HCT116 (cell line): Measurements from ENCODE around the gene DENND4C. TPM values are rescaled to one million over a fixed set of nuclear protein-coding genes. Genes with fewer than 3 reads are reported as not detected.

Experiments used
- ATAC-seq: fragments of 200-7000 bp; cut with Tn5 transposase; 2 replicates; pipeline ENCODE4 v1.9.1; 2020; ENCODE audit warnings: mild to moderate bottlenecking, moderate library complexity
- BruUV-seq: library from RNA; stranded (reverse); fragments of 400-500 nt; replicated peaks from 2 replicates; lab custom pipeline; 2021; lab: Mats Ljungman, UMichigan
- CTCF ChIA-PET: fragments of 300-600 bp; sonication (Branson Sonifier 250); formaldehyde crosslinking; loops from one replicate; lab custom pipeline; 2021; ENCODE audit warnings: antibody characterized with exemption; lab: Charles Lee
- POLR2A ChIA-PET: fragments of 300-600, 350-600 bp; sonication (Branson Sonifier 250); formaldehyde crosslinking; loops from one replicate; lab custom pipeline; 2021; ENCODE audit warnings: antibody characterized with exemption; lab: Charles Lee
- RAD21 ChIA-PET, 2 experiments: fragments of 300-600 bp; sonication (Branson Sonifier 250); formaldehyde crosslinking; loops; one replicate each; lab custom pipeline; 2023; ENCODE audit warnings: low total read pairs in 2 of 2; ENCODE audit not compliant: uncharacterized antibody in 2 of 2, unreplicated experiment in 2 of 2, low non-redundant PET in 1 of 2; lab: Charles Lee
- DNase-seq: peaks from one replicate; pipeline ENCODE4 v3.0.0-alpha.2; 2010; ENCODE audit warnings: low read depth, low spot score
- H2AFZ ChIP-seq: fragments of 200-600 bp; shearing (Covaris generic), sonication (generic); 2 replicates; pipeline ENCODE4 v1.6.1; 2017; ENCODE audit warnings: low read depth, mixed run types, mixed read lengths, antibody characterized with exemption, low read length; ENCODE audit not compliant: poor library complexity, severe bottlenecking
- H3K27ac ChIP-seq: 2 replicates; pipeline ENCODE4 v1.5.1; 2012; ENCODE audit warnings: low read depth, low read length
- H3K27me3 ChIP-seq: fragments of 200-600 bp; sonication (generic); 2 replicates; pipeline ENCODE4 v1.6.1; 2016; ENCODE audit warnings: mixed run types, low read length, mixed read lengths; ENCODE audit not compliant: insufficient read depth
- H3K36me3 ChIP-seq, 2 experiments: fragments of 200-500 bp in 1 of 2; fragments of 200-600 bp in 1 of 2; sonication (Bioruptor generic) in 1 of 2; sonication (generic) in 1 of 2; 2 replicates each; pipeline versions ENCODE4 v1.5.1 to v1.6.1; 2014 to 2016; ENCODE audit warnings: low read length in 2 of 2, inconsistent platforms in 1 of 2, mixed read lengths in 1 of 2, mixed run types in 1 of 2; ENCODE audit not compliant: insufficient read depth in 2 of 2, control insufficient read depth in 1 of 2
- H3K4me1 ChIP-seq, 2 experiments: fragments of 200-600 bp in 1 of 2; sonication (generic) in 1 of 2; 2 replicates each; pipeline versions ENCODE4 v1.5.1 to v1.6.1; 2012 to 2017; ENCODE audit warnings: low read length in 2 of 2, inconsistent platforms in 1 of 2, mild to moderate bottlenecking in 1 of 2, mixed read lengths in 1 of 2, mixed run types in 1 of 2, moderate library complexity in 1 of 2; ENCODE audit not compliant: insufficient read depth in 2 of 2, control insufficient read depth in 1 of 2
- H3K4me2 ChIP-seq: fragments of 200-600 bp; sonication (generic); 2 replicates; pipeline ENCODE4 v1.6.1; 2017; ENCODE audit warnings: mixed run types, low read length, mixed read lengths
- H3K4me3 ChIP-seq, 2 experiments: fragments of 200-600 bp in 1 of 2; sonication (generic) in 1 of 2; replicated peaks in 1 of 2; 2 replicates each; pipeline ENCODE4 v1.5.1; 2011 to 2016; ENCODE audit warnings: low read length in 2 of 2, control low read depth in 1 of 2, low read depth in 1 of 2, mild to moderate bottlenecking in 1 of 2, mixed read lengths in 1 of 2, mixed run types in 1 of 2
- H3K79me2 ChIP-seq: fragments of 200-600 bp; sonication (generic); 2 replicates; pipeline ENCODE4 v1.6.1; 2017; ENCODE audit warnings: mild to moderate bottlenecking, mixed run types, low read length, moderate library complexity, mixed read lengths; ENCODE audit not compliant: insufficient read depth
- H3K9ac ChIP-seq: fragments of 200-600 bp; sonication (generic); 2 replicates; pipeline ENCODE4 v1.6.1; 2016; ENCODE audit warnings: low read length, mixed read lengths
- H3K9me2 ChIP-seq: fragments of 200-600 bp; sonication (generic), shearing (Covaris generic); 2 replicates; pipeline ENCODE4 v1.6.1; 2017; ENCODE audit warnings: mixed run types, mild to moderate bottlenecking, moderate library complexity; ENCODE audit not compliant: insufficient read depth
- H3K9me3 ChIP-seq, 2 experiments: fragments of 200-500 bp in 1 of 2; fragments of 200-600 bp in 1 of 2; sonication (Bioruptor generic) in 1 of 2; sonication (generic) in 1 of 2; 2 replicates each; pipeline ENCODE4 v1.6.1; 2014 to 2017; ENCODE audit warnings: low read length in 2 of 2, mixed read lengths in 2 of 2, inconsistent platforms in 1 of 2, low read depth in 1 of 2, mild to moderate bottlenecking in 1 of 2, mixed run types in 1 of 2, moderate library complexity in 1 of 2; ENCODE audit not compliant: control insufficient read depth in 1 of 2, insufficient read depth in 1 of 2
- H4K20me1 ChIP-seq: fragments of 200-600 bp; sonication (generic), shearing (Covaris generic); 2 replicates; pipeline ENCODE4 v1.6.1; 2017; ENCODE audit warnings: mixed run types, mild to moderate bottlenecking, moderate library complexity; ENCODE audit not compliant: insufficient read depth
- ATF3 ChIP-seq: IDR thresholded peaks from 2 replicates; pipeline ENCODE4 v1.6.1; 2012
- CBX3 ChIP-seq: IDR thresholded peaks from 2 replicates; pipeline ENCODE4 v1.6.1; 2012; ENCODE audit warnings: low read depth
- CEBPB ChIP-seq: IDR thresholded peaks from 2 replicates; pipeline ENCODE4 v1.6.1; 2012; ENCODE audit warnings: low read depth
- ELF1 ChIP-seq: IDR thresholded peaks from 2 replicates; pipeline ENCODE4 v1.6.1; 2012; ENCODE audit warnings: low read depth, borderline replicate concordance
- EZH2 ChIP-seq: fragments of 200-600 bp; sonication (generic); IDR thresholded peaks from 2 replicates; pipeline ENCODE4 v1.6.1; 2017; ENCODE audit warnings: antibody characterized with exemption, mixed run types
- EZH2phosphoT487 ChIP-seq: fragments of 200-600 bp; IDR thresholded peaks from 2 replicates; pipeline ENCODE4 v1.6.1; 2018; ENCODE audit warnings: antibody characterized with exemption, borderline replicate concordance
- FOSL1 ChIP-seq: IDR thresholded peaks from 2 replicates; pipeline ENCODE4 v1.6.1; 2012; ENCODE audit warnings: low read depth
- JUND ChIP-seq: IDR thresholded peaks from 2 replicates; pipeline ENCODE4 v1.6.1; 2012
- POLR2AphosphoS5 ChIP-seq: IDR thresholded peaks from 2 replicates; pipeline ENCODE4 v1.6.1; 2011; ENCODE audit warnings: mild to moderate bottlenecking, low read depth, low read length, moderate library complexity
- RAD21 ChIP-seq: IDR thresholded peaks from 2 replicates; pipeline ENCODE4 v1.6.1; 2012; ENCODE audit warnings: low read depth, mild to moderate bottlenecking
- SIN3A ChIP-seq: IDR thresholded peaks from 2 replicates; pipeline ENCODE4 v1.6.1; 2012; ENCODE audit warnings: low read depth
- SP1 ChIP-seq: IDR thresholded peaks from 2 replicates; pipeline ENCODE4 v1.6.1; 2012; ENCODE audit warnings: low read depth
- SRF ChIP-seq: IDR thresholded peaks from 2 replicates; pipeline ENCODE4 v1.6.1; 2012; ENCODE audit warnings: low read depth
- TCF7L2 ChIP-seq: IDR thresholded peaks from 2 replicates; pipeline ENCODE4 v1.7.0; 2011; ENCODE audit warnings: borderline replicate concordance, inconsistent platforms; ENCODE audit not compliant: insufficient read depth, insufficient read length; ENCODE audit errors: extremely low read depth
- YY1 ChIP-seq: IDR thresholded peaks from 2 replicates; pipeline ENCODE4 v1.6.1; 2011; ENCODE audit warnings: low read length, low read depth, moderate library complexity, mild to moderate bottlenecking; ENCODE audit not compliant: insufficient replicate concordance; ENCODE audit errors: extremely low read depth
- intact Hi-C: fragments of 100-400 bp; cut with micrococcal nuclease; formaldehyde crosslinking; loops from 2 replicates; pipeline ENCODE4 v1.10.0; 2022
- total RNA-seq: library from RNA; stranded (reverse); gene quantifications from one replicate; pipeline ENCODE4 v1.2.1, GENCODE V29; 2021; ENCODE audit not compliant: unreplicated experiment
- TF ChIP-seq, protein P1 (sequence below): IDR thresholded peaks from 2 replicates; pipeline ENCODE4 v1.6.1; 2012; ENCODE audit warnings: low read depth
- TF ChIP-seq, protein P2 (sequence below), 3 experiments: fragments of 200-600 bp in 1 of 3; sonication (generic) in 1 of 3; IDR thresholded peaks in 2 of 3; conservative IDR thresholded peaks in 1 of 3; 2 replicates each; pipeline ENCODE4 v1.5.1; 2012 to 2017; ENCODE audit warnings: low read depth in 2 of 3, low read length in 2 of 3, antibody characterized with exemption in 1 of 3, borderline replicate concordance in 1 of 3, control low read depth in 1 of 3, mild to moderate bottlenecking in 1 of 3, mixed read lengths in 1 of 3, mixed run types in 1 of 3, moderate library complexity in 1 of 3; ENCODE audit not compliant: insufficient read depth in 1 of 3

DENND4C gene
- total RNA-seq, 1 experiment from 2014 or later, result 20.9 TPM

DNA sequence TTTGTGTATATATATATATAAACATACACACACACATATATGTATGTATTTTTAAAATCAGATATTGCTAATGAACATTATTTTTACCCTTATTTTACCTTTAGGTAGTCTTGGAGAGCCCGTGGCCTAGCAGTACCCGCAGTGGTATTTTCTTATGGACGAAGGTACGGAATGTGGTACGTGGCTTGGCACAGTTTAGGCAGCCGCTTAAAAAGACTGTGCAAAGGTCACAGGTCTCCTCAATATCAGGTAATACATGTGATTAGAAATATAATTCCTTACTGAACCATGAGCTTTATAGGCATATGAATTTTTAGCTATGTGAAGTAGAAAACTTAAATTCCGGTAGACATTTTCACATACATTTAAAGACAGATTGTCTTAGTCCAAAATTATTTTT is 105.7 kb downstream of the DENND4C start:
- H3K9me3 ChIP-seq, result no peaks in the 10 kb centered on the region
- H3K9ac ChIP-seq, result no peak overlapping the region
- no peaks in the 10 kb centered on the region for H3K9me2 ChIP-seq
- peaks cover 6 to 7% of the 10 kb centered on the region in 2 experiments; a peak in 2 of 4 replicates for H3K36me3 ChIP-seq
- ATAC-seq, result no peak
- H4K20me1 ChIP-seq, result no peaks in the 10 kb centered on the region
- POLR2A ChIA-PET, result no interaction called here
- no peak overlapping the region for H2AFZ ChIP-seq
- no peaks in the 10 kb centered on the region for H3K79me2 ChIP-seq
- no peak for DNase-seq
- no peak overlapping the region for H3K4me2 ChIP-seq
- TF ChIP-seq FOSL1, result no peak
- TF ChIP-seq SP1, result no peak
- no peak for TF ChIP-seq RAD21
- no peak for TF ChIP-seq JUND
- no peak overlapping the region for H3K4me3 ChIP-seq
- H3K4me1 ChIP-seq, result no peaks in the 10 kb centered on the region
- BruUV-seq, result no TSS peak
- RAD21 ChIA-PET, result no interaction called here
- H3K27ac ChIP-seq, result no peak overlapping the region
- no peaks in the 10 kb centered on the region for H3K27me3 ChIP-seq
- intact Hi-C loops, result no loop called here
- CTCF ChIA-PET, result no interaction called here

DNA sequence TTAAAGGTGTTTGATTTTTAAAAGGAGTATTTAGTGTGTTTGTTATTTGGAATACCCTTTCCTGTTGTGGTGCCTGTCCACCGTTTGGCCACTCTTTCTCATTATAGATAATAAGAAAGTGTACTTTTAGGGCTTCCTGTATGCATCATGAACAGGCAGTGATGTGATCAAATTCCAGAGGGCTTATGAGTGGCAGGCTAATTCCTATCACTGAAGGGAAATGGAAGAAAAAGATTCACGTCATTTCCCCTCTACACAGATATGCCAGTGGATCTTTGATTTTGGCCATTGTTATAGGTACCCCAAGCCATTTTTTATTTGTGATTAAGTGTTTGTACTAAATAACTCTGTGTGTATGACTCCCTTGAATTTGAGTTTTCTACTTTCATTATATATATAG is 112.5 kb downstream of the DENND4C start:
- CTCF ChIA-PET, result no interaction called here
- H3K27ac ChIP-seq, result no peak overlapping the region
- H3K27me3 ChIP-seq, result no peaks in the 10 kb centered on the region
- no peak overlapping the region for H3K4me3 ChIP-seq
- no peak for DNase-seq
- intact Hi-C loops, result no loop called here
- H3K79me2 ChIP-seq, result no peaks in the 10 kb centered on the region
- H3K36me3 ChIP-seq, result peaks cover 6 to 12% of the 10 kb centered on the region in 2 experiments; a peak in 3 of 4 replicates
- POLR2A ChIA-PET, result no interaction called here
- H3K9ac ChIP-seq, result no peak overlapping the region
- no peak overlapping the region for H2AFZ ChIP-seq
- no peaks in the 10 kb centered on the region for H3K9me2 ChIP-seq
- H3K4me1 ChIP-seq, result no peaks in the 10 kb centered on the region
- no peak for ATAC-seq
- no TSS peak for BruUV-seq
- H4K20me1 ChIP-seq, result no peaks in the 10 kb centered on the region
- RAD21 ChIA-PET, result no interaction called here
- H3K9me3 ChIP-seq, result no peaks in the 10 kb centered on the region
- H3K4me2 ChIP-seq, result no peak overlapping the region
- no peak for TF ChIP-seq EZH2phosphoT487
- TF ChIP-seq JUND, result no peak
- no peak for TF ChIP-seq TCF7L2
- TF ChIP-seq POLR2AphosphoS5, result no peak
- no peak for TF ChIP-seq YY1
- TF ChIP-seq ELF1, result no peak
- TF ChIP-seq, protein P1, sequence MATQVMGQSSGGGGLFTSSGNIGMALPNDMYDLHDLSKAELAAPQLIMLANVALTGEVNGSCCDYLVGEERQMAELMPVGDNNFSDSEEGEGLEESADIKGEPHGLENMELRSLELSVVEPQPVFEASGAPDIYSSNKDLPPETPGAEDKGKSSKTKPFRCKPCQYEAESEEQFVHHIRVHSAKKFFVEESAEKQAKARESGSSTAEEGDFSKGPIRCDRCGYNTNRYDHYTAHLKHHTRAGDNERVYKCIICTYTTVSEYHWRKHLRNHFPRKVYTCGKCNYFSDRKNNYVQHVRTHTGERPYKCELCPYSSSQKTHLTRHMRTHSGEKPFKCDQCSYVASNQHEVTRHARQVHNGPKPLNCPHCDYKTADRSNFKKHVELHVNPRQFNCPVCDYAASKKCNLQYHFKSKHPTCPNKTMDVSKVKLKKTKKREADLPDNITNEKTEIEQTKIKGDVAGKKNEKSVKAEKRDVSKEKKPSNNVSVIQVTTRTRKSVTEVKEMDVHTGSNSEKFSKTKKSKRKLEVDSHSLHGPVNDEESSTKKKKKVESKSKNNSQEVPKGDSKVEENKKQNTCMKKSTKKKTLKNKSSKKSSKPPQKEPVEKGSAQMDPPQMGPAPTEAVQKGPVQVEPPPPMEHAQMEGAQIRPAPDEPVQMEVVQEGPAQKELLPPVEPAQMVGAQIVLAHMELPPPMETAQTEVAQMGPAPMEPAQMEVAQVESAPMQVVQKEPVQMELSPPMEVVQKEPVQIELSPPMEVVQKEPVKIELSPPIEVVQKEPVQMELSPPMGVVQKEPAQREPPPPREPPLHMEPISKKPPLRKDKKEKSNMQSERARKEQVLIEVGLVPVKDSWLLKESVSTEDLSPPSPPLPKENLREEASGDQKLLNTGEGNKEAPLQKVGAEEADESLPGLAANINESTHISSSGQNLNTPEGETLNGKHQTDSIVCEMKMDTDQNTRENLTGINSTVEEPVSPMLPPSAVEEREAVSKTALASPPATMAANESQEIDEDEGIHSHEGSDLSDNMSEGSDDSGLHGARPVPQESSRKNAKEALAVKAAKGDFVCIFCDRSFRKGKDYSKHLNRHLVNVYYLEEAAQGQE, result no peak
- TF ChIP-seq RAD21, result no peak
- TF ChIP-seq SRF, result no peak
- TF ChIP-seq CEBPB, result no peak
- no peak for TF ChIP-seq ATF3
- no peak for TF ChIP-seq SIN3A
- no peak for TF ChIP-seq EZH2
- TF ChIP-seq, protein P2, sequence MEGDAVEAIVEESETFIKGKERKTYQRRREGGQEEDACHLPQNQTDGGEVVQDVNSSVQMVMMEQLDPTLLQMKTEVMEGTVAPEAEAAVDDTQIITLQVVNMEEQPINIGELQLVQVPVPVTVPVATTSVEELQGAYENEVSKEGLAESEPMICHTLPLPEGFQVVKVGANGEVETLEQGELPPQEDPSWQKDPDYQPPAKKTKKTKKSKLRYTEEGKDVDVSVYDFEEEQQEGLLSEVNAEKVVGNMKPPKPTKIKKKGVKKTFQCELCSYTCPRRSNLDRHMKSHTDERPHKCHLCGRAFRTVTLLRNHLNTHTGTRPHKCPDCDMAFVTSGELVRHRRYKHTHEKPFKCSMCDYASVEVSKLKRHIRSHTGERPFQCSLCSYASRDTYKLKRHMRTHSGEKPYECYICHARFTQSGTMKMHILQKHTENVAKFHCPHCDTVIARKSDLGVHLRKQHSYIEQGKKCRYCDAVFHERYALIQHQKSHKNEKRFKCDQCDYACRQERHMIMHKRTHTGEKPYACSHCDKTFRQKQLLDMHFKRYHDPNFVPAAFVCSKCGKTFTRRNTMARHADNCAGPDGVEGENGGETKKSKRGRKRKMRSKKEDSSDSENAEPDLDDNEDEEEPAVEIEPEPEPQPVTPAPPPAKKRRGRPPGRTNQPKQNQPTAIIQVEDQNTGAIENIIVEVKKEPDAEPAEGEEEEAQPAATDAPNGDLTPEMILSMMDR (IDR thresholded peaks at IDR 0.05 in 2 of 3, conservative IDR thresholded peaks at IDR 0.05 in 1 of 3; ENCODE audit: borderline replicate concordance in 1 of 3, insufficient read depth in 1 of 3, low read depth in 2 of 3, low read length in 2 of 3), result no peak
- no peak for TF ChIP-seq CBX3
